DND-41 (cell line): ENCODE measurements around the gene EPN2.

Source experiments
- ATAC-seq: fragments of 200-7000 bp; cut with Tn5 transposase; 3 replicates; pipeline ENCODE4 v1.9.1; 2021; ENCODE audit warnings: low read depth; ENCODE audit not compliant: insufficient read depth
- DNase-seq: peaks from one replicate; pipeline ENCODE4 v3.0.0-alpha.2; 2020
- H2AFZ ChIP-seq: 2 replicates; pipeline ENCODE4 v1.6.0; 2012; ENCODE audit warnings: low read depth, low read length
- H3K27ac ChIP-seq: 2 replicates; pipeline ENCODE4 v1.5.1; 2012; ENCODE audit warnings: low read length, inconsistent platforms
- H3K27me3 ChIP-seq: fragments of 200-600 bp; sonication (generic); 2 replicates; pipeline ENCODE4 v1.6.0; 2012; ENCODE audit warnings: low read length, mild to moderate bottlenecking, inconsistent platforms; ENCODE audit not compliant: insufficient read depth, poor library complexity
- H3K36me3 ChIP-seq: 2 replicates; pipeline ENCODE4 v1.5.1; 2012; ENCODE audit warnings: low read length, inconsistent platforms; ENCODE audit not compliant: insufficient read depth
- H3K4me1 ChIP-seq: 2 replicates; pipeline ENCODE4 v1.5.1; 2012; ENCODE audit warnings: mild to moderate bottlenecking, low read length; ENCODE audit not compliant: insufficient read depth
- H3K4me2 ChIP-seq: 2 replicates; pipeline ENCODE4 v1.6.0; 2012; ENCODE audit warnings: mild to moderate bottlenecking, moderate library complexity, low read length, inconsistent platforms; ENCODE audit not compliant: insufficient read depth
- H3K4me3 ChIP-seq, 2 experiments: fragments of 200-600 bp in 1 of 2; shearing (Covaris generic) in 1 of 2; 2 replicates each; pipeline ENCODE4 v1.5.1; 2012 to 2016; ENCODE audit warnings: inconsistent platforms in 2 of 2, low read length in 2 of 2, mild to moderate bottlenecking in 2 of 2, low read depth in 1 of 2, moderate library complexity in 1 of 2
- H3K79me2 ChIP-seq: 2 replicates; pipeline ENCODE4 v1.6.0; 2012; ENCODE audit warnings: low read length, inconsistent platforms; ENCODE audit not compliant: insufficient read depth
- H3K9ac ChIP-seq: 2 replicates; pipeline ENCODE4 v1.6.0; 2012; ENCODE audit warnings: low read depth, mild to moderate bottlenecking, inconsistent platforms, low read length, moderate library complexity
- H3K9me3 ChIP-seq: 2 replicates; pipeline ENCODE4 v1.5.1; 2012; ENCODE audit warnings: low read length, moderate library complexity, mild to moderate bottlenecking, inconsistent platforms; ENCODE audit not compliant: insufficient read depth, severe bottlenecking
- H4K20me1 ChIP-seq: 2 replicates; pipeline ENCODE4 v1.6.0; 2012; ENCODE audit warnings: low read length; ENCODE audit not compliant: insufficient read depth
- EZH2 ChIP-seq: IDR thresholded peaks from 3 replicates; pipeline ENCODE4 v1.6.1; 2012; ENCODE audit warnings: borderline replicate concordance, low read depth, mild to moderate bottlenecking, moderate library complexity, low read length, inconsistent platforms; ENCODE audit not compliant: severe bottlenecking
- TF ChIP-seq, protein P1 (sequence below): IDR thresholded peaks from 2 replicates; pipeline ENCODE4 v1.5.1; 2012; ENCODE audit warnings: borderline replicate concordance, low read length, moderate library complexity, mild to moderate bottlenecking; ENCODE audit not compliant: poor library complexity, severe bottlenecking; ENCODE audit errors: extremely low read depth

Gene EPN2

GRCh38 chr17:19308398-19308797 lies 71.2 kb downstream of the EPN2 start:
- no peak for ATAC-seq
- no peak for TF ChIP-seq EZH2
- TF ChIP-seq, protein P1, sequence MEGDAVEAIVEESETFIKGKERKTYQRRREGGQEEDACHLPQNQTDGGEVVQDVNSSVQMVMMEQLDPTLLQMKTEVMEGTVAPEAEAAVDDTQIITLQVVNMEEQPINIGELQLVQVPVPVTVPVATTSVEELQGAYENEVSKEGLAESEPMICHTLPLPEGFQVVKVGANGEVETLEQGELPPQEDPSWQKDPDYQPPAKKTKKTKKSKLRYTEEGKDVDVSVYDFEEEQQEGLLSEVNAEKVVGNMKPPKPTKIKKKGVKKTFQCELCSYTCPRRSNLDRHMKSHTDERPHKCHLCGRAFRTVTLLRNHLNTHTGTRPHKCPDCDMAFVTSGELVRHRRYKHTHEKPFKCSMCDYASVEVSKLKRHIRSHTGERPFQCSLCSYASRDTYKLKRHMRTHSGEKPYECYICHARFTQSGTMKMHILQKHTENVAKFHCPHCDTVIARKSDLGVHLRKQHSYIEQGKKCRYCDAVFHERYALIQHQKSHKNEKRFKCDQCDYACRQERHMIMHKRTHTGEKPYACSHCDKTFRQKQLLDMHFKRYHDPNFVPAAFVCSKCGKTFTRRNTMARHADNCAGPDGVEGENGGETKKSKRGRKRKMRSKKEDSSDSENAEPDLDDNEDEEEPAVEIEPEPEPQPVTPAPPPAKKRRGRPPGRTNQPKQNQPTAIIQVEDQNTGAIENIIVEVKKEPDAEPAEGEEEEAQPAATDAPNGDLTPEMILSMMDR = no peak
- peaks cover 39% of the 10 kb centered on the region for H3K27me3 ChIP-seq

GRCh38 chr17:19309701-19310100 lies 72.5 kb downstream of the EPN2 start:
- DNase-seq (no peak), ATAC-seq (no peak)
- no peak overlapping the region for H3K27ac ChIP-seq
- no peaks in the 10 kb centered on the region for H3K9me3 ChIP-seq
- H3K4me1 ChIP-seq = peaks cover 32% of the 10 kb centered on the region
- no peak overlapping the region for H3K9ac ChIP-seq
- no peak overlapping the region for H2AFZ ChIP-seq
- H3K4me2 ChIP-seq = no peak overlapping the region
- H3K79me2 ChIP-seq = no peaks in the 10 kb centered on the region
- H4K20me1 ChIP-seq = peaks cover 50% of the 10 kb centered on the region
- no peak for TF ChIP-seq EZH2
- TF ChIP-seq, protein P1 = no peak
- no peak overlapping the region for H3K4me3 ChIP-seq
- H3K27me3 ChIP-seq = peaks cover 50% of the 10 kb centered on the region
- no peaks in the 10 kb centered on the region for H3K36me3 ChIP-seq

More at GRCh38 chr17:19308398-19308797, 71.2 kb downstream of the EPN2 start:
- peaks cover 50% of the 10 kb centered on the region for H4K20me1 ChIP-seq
- no peak overlapping the region for H3K9ac ChIP-seq
- no peak overlapping the region for H2AFZ ChIP-seq
- no peaks in the 10 kb centered on the region for H3K9me3 ChIP-seq
- no peak overlapping the region for H3K4me3 ChIP-seq
- no peaks in the 10 kb centered on the region for H3K79me2 ChIP-seq
- no peak for DNase-seq
- peaks cover 35% of the 10 kb centered on the region for H3K4me1 ChIP-seq
- no peak overlapping the region for H3K4me2 ChIP-seq
- no peak overlapping the region for H3K27ac ChIP-seq
- no peaks in the 10 kb centered on the region for H3K36me3 ChIP-seq

DNA sequence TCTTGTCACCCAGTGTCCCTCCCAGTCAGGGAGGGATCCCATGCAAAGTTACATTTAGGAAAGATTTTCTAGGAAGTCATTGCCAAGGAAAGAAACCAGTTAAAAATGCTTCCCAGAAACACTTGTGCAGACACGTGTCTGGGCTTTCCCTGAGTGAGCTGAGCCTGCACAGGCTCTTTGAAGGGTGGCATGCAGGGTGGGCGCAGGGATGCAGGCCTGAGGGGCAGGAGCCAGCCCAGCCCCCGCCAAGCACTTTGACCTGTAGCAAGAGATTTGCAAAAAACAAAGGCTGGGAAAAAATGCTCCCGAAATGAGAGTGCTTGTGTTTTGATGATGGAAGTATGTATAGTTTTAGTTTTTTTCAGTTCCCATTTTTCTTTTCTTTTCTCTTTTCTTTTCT lies 73.0 kb downstream of the EPN2 start:
- H3K4me2 ChIP-seq = no peak overlapping the region
- no peak overlapping the region for H3K27ac ChIP-seq
- H3K9ac ChIP-seq = no peak overlapping the region
- H3K4me1 ChIP-seq = peaks cover 27% of the 10 kb centered on the region
- ATAC-seq (no peak), DNase-seq (no peak)
- no peak overlapping the region for H2AFZ ChIP-seq
- TF ChIP-seq, protein P1 = no peak
- H3K36me3 ChIP-seq = no peaks in the 10 kb centered on the region
- H3K9me3 ChIP-seq = no peaks in the 10 kb centered on the region
- H3K4me3 ChIP-seq = no peak overlapping the region
- H4K20me1 ChIP-seq = peaks cover 49% of the 10 kb centered on the region
- H3K27me3 ChIP-seq = peaks cover 50% of the 10 kb centered on the region
- no peaks in the 10 kb centered on the region for H3K79me2 ChIP-seq

DNA sequence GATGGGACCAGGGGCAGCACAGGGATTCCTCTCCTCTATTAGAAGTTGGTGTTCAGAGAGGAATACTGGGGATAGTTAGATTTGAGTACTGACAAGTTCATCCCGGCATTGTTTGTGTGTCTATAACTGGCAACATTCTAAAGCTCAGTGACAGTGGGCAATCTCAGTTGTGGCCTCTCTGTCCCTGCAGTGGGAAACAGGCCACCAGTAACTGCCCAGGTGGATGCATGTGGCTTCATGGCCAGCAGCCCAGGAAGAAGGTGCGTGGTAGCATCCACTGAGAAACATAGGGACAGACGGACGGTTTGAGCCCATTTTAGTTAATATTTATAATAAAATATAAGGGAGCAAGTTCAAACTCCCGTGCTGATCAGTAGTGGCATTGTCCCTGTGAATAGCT lies 73.8 kb downstream of the EPN2 start:
- Histone ChIP-seq H3K4me1 (peaks cover 19% of the 10 kb centered on the region), H3K27ac (no peak overlapping the region), H3K79me2 (no peaks in the 10 kb centered on the region), H3K27me3 (peaks cover 50% of the 10 kb centered on the region), H3K4me3 (no peak overlapping the region), H4K20me1 (peaks cover 41% of the 10 kb centered on the region), H3K9ac (no peak overlapping the region), H3K9me3 (no peaks in the 10 kb centered on the region), H2AFZ (no peak overlapping the region), H3K4me2 (no peak overlapping the region), H3K36me3 (no peaks in the 10 kb centered on the region)
- no peak for ATAC-seq
- TF ChIP-seq, protein P1 = no peak
- TF ChIP-seq EZH2 = no peak
- DNase-seq = no peak
